ENCODE results near the gene ZNF121.

The ZNF121 gene

DNA sequence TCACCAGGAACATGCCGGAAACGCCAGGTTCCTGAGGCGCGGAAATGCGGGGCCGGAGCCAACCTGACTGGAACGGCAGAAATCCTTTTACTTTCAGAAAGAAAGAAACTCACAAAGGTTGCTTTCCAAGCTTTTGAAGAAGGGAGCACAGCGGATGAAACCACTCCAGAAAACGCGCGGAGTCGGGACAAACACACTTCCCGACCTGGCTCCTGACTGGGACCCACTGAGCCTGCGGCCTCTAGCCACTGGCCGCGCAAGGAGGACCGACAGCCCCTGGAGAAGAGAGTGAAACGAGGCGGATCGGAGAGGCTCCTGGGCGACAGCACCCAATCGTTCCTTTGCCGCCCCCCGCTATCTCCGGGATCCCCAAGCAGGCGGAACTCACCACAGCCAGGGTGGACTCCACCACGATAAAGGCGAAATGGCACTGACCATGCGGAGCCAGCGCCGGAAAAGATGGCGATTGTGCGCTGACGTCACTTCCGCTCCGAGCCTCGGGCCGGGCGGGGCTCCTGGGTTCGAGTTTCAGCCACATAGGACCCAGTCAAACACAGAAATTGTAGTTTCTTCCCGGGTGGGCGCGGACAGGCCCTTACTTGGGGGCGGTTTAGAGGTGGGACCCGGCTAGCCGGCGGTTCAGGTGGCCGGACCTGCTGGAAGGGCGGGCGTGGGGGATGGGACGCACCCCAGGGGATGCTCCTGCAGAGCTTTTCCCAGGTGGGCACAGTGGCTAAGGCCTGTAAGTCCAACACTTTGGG lies at the start of gene ZNF121:
Gene ZNF121 (minus strand): TSS at position 432 of the 761 bp plus-strand sequence. CDS start 16,407 bp downstream, outside the sequence.
- H3K4me3 ChIP-seq (replicated peaks; ENCODE audit: low read depth, low read length): peak within 1 kb of the TSS; percentile 99
- peak; percentile 60 for DNase-seq (ENCODE audit: extremely low read depth, low read depth)
- TF ChIP-seq, protein P1, sequence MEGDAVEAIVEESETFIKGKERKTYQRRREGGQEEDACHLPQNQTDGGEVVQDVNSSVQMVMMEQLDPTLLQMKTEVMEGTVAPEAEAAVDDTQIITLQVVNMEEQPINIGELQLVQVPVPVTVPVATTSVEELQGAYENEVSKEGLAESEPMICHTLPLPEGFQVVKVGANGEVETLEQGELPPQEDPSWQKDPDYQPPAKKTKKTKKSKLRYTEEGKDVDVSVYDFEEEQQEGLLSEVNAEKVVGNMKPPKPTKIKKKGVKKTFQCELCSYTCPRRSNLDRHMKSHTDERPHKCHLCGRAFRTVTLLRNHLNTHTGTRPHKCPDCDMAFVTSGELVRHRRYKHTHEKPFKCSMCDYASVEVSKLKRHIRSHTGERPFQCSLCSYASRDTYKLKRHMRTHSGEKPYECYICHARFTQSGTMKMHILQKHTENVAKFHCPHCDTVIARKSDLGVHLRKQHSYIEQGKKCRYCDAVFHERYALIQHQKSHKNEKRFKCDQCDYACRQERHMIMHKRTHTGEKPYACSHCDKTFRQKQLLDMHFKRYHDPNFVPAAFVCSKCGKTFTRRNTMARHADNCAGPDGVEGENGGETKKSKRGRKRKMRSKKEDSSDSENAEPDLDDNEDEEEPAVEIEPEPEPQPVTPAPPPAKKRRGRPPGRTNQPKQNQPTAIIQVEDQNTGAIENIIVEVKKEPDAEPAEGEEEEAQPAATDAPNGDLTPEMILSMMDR (IDR thresholded peaks at IDR 0.05; ENCODE audit: low read depth, low read length, missing control alignments): no peak

GRCh38 chr19:9627856-9628255 lies 43.6 kb upstream of the ZNF121 start:
- H3K4me3 ChIP-seq (replicated peaks; ENCODE audit: low read depth, low read length): no peak overlapping the region
- no peak for DNase-seq (ENCODE audit: extremely low read depth, low read depth)
- TF ChIP-seq, protein P1 (IDR thresholded peaks at IDR 0.05; ENCODE audit: low read depth, low read length, missing control alignments): no peak

DNA sequence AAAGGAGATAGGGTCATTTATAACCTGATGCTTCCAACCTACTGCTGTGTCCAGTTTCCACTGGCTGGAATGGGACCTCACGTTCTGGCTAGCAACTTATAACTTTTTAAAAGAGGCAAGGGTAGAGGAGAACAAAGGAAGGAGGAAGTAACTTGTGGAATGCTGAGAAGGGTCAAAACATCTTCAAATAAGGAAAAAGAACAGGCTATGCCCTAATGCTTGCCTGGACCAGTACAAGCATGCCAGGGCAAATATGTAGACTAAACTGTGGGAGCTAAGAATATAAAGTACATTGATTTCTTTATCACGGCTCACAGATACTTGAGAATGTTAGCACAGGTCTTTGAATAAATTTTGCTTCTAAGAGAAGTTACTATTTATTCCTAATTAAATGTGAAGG lies 38.2 kb upstream of the ZNF121 start:
- peak overlapping the region; percentile 91 for H3K4me3 ChIP-seq (replicated peaks; ENCODE audit: low read depth, low read length)
- no peak for DNase-seq (ENCODE audit: extremely low read depth, low read depth)
- TF ChIP-seq, protein P1 (IDR thresholded peaks at IDR 0.05; ENCODE audit: low read depth, low read length, missing control alignments): no peak

DNA sequence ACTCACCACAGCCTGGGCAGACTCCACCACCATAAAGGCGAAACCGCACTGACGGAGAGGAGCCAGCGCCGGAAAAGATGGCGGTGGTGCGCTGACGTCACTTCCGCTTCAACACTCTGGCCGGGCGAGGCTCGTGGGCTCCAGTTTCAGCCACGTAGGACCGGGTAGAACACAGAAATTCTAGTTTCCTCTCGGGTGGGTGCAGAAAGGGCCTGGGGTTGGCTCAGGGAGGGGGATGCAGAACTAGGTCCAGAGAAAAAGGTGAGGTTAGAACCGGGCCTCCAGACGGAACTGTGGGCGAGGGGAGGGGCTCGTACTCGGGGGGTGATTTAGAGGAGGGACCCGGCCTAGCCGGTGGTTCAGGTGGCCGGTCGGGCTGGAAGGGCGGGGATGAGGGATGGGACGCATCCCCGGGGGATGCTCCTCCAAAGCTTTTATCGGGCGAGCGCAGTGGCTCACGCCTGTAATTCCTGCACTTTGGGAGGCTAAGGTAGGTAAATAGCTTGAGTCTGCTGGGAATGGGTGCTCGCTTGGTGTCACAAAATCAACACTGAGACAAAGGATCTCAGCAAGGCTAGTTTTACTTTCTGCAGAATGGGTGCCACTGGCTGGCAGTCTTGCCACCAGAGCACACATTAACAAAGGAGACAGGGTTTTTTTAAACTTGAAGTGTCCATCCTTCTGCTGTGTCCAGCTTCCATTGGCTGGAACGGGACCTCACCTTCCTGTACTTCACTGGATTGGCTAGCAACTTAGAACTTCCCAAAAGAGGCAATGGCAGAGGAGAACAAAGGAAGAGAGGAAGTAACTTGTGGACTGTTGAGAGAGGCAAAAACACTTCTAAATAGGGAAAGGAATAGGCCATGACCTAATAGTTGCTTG lies 37.1 kb upstream of the ZNF121 start, which contains the start of gene ZNF561:
Gene ZNF561 (minus strand): TSS at position 77 of the 882 bp plus-strand sequence. CDS start 1,776 bp downstream, outside the sequence.
- peak within 1 kb of the TSS; percentile 91 for H3K4me3 ChIP-seq (replicated peaks; ENCODE audit: low read depth, low read length)
- peak; percentile 75 for DNase-seq (ENCODE audit: extremely low read depth, low read depth)
- TF ChIP-seq, protein P1 (IDR thresholded peaks at IDR 0.05; ENCODE audit: low read depth, low read length, missing control alignments): no peak

GRCh38 chr19:9620842-9621155 lies 36.5 kb upstream of the ZNF121 start:
- no peak for DNase-seq (ENCODE audit: extremely low read depth, low read depth)
- H3K4me3 ChIP-seq (replicated peaks; ENCODE audit: low read depth, low read length): peak overlapping the region; percentile 91
- TF ChIP-seq, protein P1 (IDR thresholded peaks at IDR 0.05; ENCODE audit: low read depth, low read length, missing control alignments): no peak

- DNase-seq (ENCODE audit: extremely low read depth, low read depth): no peak
- no peak overlapping the region for H3K4me3 ChIP-seq (replicated peaks; ENCODE audit: low read depth, low read length)
- TF ChIP-seq, protein P1 (IDR thresholded peaks at IDR 0.05; ENCODE audit: low read depth, low read length, missing control alignments): no peak
Measured at GRCh38 chr19:9615844-9616243, 31.5 kb upstream of the ZNF121 start.

Measured in HFF-Myc (cell line).